Choroid plexus epithelial cell (primary cell): ENCODE data around the gene DCN.
A peak's percentile ranks its signal among the peaks of the same experiment; 100 is the strongest.

ENCODE experiments used
- DNase-seq: peaks from one replicate; pipeline ENCODE4 v3.0.0-alpha.2; 2010; ENCODE audit warnings: low read depth
- H3K4me3 ChIP-seq: 2 replicates; pipeline ENCODE4 v1.5.1; 2011; ENCODE audit warnings: low read depth, mild to moderate bottlenecking, control low read depth, low read length, moderate library complexity
- CTCF ChIP-seq: conservative IDR thresholded peaks from 2 replicates; pipeline ENCODE4 v1.5.1; 2011; ENCODE audit warnings: low read depth, mild to moderate bottlenecking, control low read depth, inconsistent platforms, low read length, moderate library complexity

DCN gene

GRCh38 chr12:91142221-91142631 lies 40.4 kb downstream of the DCN start:
- peak; percentile 72 for DNase-seq
- TF ChIP-seq CTCF = no peak
- H3K4me3 ChIP-seq = no peak overlapping the region

GRCh38 chr12:91140026-91140931 lies 42.3 kb downstream of the DCN start:
- peak; percentile 95 for DNase-seq
- H3K4me3 ChIP-seq = no peak overlapping the region
- TF ChIP-seq CTCF = no peak

GRCh38 chr12:91139286-91139685 lies 43.3 kb downstream of the DCN start:
- no peak overlapping the region for H3K4me3 ChIP-seq
- peak; percentile 23 for DNase-seq
- no peak for TF ChIP-seq CTCF

- H3K4me3 ChIP-seq = no peak overlapping the region
- peak; percentile 26 for DNase-seq
- no peak for TF ChIP-seq CTCF
These were observed 44.2 kb downstream of the DCN start for GRCh38 chr12:91138337-91138920.

- H3K4me3 ChIP-seq = no peak overlapping the region
- DNase-seq = peak; percentile 86
- TF ChIP-seq CTCF = no peak
These were observed 48.7 kb downstream of the DCN start for GRCh38 chr12:91133871-91134270.

GRCh38 chr12:91129662-91130362 lies 52.8 kb downstream of the DCN start:
- H3K4me3 ChIP-seq = no peak overlapping the region
- no peak for DNase-seq
- TF ChIP-seq CTCF = no peak
